DND-41 (cell line): Measurements from ENCODE around the gene C1orf198.

Experiments used
- EZH2 ChIP-seq: IDR thresholded peaks from 3 replicates; pipeline ENCODE4 v1.6.1; 2012; ENCODE audit warnings: borderline replicate concordance, low read depth, mild to moderate bottlenecking, moderate library complexity, low read length, inconsistent platforms; ENCODE audit not compliant: severe bottlenecking
- TF ChIP-seq, protein P1 (sequence below): IDR thresholded peaks from 2 replicates; pipeline ENCODE4 v1.5.1; 2012; ENCODE audit warnings: borderline replicate concordance, low read length, moderate library complexity, mild to moderate bottlenecking; ENCODE audit not compliant: poor library complexity, severe bottlenecking; ENCODE audit errors: extremely low read depth

DNA sequence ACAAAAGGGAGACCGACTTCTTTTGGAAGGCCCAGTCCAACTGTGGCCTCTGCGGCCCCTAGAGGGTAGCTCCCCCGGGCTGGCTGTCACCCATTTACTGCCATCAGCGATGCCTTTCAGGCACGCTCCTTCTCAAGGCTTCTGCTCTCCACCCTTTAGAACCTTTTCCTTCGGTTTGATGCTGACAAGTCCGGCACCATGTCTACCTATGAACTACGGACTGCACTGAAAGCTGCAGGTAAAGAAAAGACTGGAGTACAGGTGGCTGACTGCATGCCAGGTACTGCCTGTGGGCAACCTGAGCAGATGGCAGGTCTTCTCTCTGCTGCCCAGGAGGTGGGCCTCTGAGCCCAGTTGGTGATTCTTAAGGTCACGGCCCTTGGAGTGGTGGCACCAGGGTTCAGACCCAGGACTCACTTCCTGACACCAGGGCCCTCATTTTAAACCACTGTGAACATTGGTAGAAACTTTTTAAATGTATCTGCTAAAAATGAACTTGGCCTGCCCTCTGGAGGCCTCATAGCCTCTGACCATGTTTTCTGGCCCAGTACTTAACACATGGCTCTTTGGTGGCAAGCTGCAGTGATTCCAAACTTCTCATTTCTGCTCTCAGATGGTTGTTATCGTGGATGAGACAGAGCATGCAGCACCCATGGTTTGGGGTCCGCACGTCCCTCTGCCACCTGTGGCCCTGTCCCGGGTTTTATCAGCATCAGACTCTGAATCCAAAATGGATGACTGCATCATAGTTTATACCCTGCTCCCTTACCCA lies 75.4 kb downstream of the C1orf198 start:
- TF ChIP-seq, protein P1, sequence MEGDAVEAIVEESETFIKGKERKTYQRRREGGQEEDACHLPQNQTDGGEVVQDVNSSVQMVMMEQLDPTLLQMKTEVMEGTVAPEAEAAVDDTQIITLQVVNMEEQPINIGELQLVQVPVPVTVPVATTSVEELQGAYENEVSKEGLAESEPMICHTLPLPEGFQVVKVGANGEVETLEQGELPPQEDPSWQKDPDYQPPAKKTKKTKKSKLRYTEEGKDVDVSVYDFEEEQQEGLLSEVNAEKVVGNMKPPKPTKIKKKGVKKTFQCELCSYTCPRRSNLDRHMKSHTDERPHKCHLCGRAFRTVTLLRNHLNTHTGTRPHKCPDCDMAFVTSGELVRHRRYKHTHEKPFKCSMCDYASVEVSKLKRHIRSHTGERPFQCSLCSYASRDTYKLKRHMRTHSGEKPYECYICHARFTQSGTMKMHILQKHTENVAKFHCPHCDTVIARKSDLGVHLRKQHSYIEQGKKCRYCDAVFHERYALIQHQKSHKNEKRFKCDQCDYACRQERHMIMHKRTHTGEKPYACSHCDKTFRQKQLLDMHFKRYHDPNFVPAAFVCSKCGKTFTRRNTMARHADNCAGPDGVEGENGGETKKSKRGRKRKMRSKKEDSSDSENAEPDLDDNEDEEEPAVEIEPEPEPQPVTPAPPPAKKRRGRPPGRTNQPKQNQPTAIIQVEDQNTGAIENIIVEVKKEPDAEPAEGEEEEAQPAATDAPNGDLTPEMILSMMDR: peak; percentile 35
- no peak for TF ChIP-seq EZH2
